Endothelial cell of umbilical vein (primary cell): ENCODE data around the gene KCNK10. TPM values are rescaled to one million over a fixed set of nuclear protein-coding genes. Genes with fewer than 3 reads are reported as not detected.

ENCODE experiments used
- BruUV-seq: library from RNA; stranded (reverse); fragments of 400-500 nt; replicated peaks from 2 replicates; lab custom pipeline; 2021; lab: Mats Ljungman, UMichigan
- CTCF ChIA-PET: fragments of 300-600, 350-600 bp; sonication (Branson Sonifier 250); formaldehyde crosslinking; loops from one replicate; lab custom pipeline; 2021; ENCODE audit warnings: antibody characterized with exemption, inconsistent platforms; lab: Charles Lee
- POLR2A ChIA-PET: fragments of 300-600, 350-600 bp; sonication (Branson Sonifier 250); formaldehyde crosslinking; loops from one replicate; lab custom pipeline; 2021; ENCODE audit warnings: antibody characterized with exemption, inconsistent platforms; lab: Charles Lee
- DNase-seq: peaks from one replicate; pipeline ENCODE4 v3.0.0-alpha.2; 2011; ENCODE audit warnings: low read depth, low spot score
- FAIRE-seq: peaks from 2 replicates; lab custom pipeline; 2011; peaks lifted over from hg19 to GRCh38; lab: Jason Lieb, UNC
- H2AFZ ChIP-seq: 2 replicates; pipeline ENCODE4 v1.6.0; 2012; ENCODE audit warnings: low read depth, low read length, control low read depth, inconsistent platforms
- H3K27ac ChIP-seq: 2 replicates; pipeline ENCODE4 v1.5.1; 2011; ENCODE audit warnings: low read depth, mild to moderate bottlenecking, control low read depth, low read length, moderate library complexity; ENCODE audit not compliant: insufficient read depth
- H3K27me3 ChIP-seq, 2 experiments: 2 replicates each; pipeline versions ENCODE4 v1.6.0 to v1.6.1; 2011; ENCODE audit warnings: low read length in 2 of 2, mixed read lengths in 1 of 2; ENCODE audit not compliant: control insufficient read depth in 2 of 2, insufficient read depth in 2 of 2
- H3K36me3 ChIP-seq, 2 experiments: 2 replicates in 1 of 2; 3 replicates in 1 of 2; pipeline ENCODE4 v1.5.1; 2011; ENCODE audit warnings: low read length in 2 of 2, mild to moderate bottlenecking in 1 of 2, moderate library complexity in 1 of 2; ENCODE audit not compliant: control insufficient read depth in 2 of 2, insufficient read depth in 2 of 2; ENCODE audit errors: extremely low read depth in 1 of 2
- H3K4me1 ChIP-seq: 3 replicates; pipeline ENCODE4 v1.5.1; 2011; ENCODE audit warnings: mild to moderate bottlenecking, low read length; ENCODE audit not compliant: control insufficient read depth, insufficient read depth; ENCODE audit errors: extremely low read depth
- H3K4me2 ChIP-seq: 2 replicates; pipeline ENCODE4 v1.6.1; 2011; ENCODE audit warnings: low read length, control low read depth, mixed read lengths; ENCODE audit not compliant: insufficient read depth
- H3K4me3 ChIP-seq, 3 experiments: fragments of 200-600 bp in 1 of 3; sonication (generic), shearing (Covaris generic) in 1 of 3; replicated peaks in 1 of 3; 2 replicates each; pipeline ENCODE4 v1.5.1; 2011 to 2016; ENCODE audit warnings: control low read depth in 3 of 3, low read length in 3 of 3, mild to moderate bottlenecking in 2 of 3, inconsistent platforms in 1 of 3, low read depth in 1 of 3, moderate library complexity in 1 of 3; ENCODE audit not compliant: insufficient read depth in 1 of 3
- H3K79me2 ChIP-seq: 2 replicates; pipeline ENCODE4 v1.6.0; 2012; ENCODE audit warnings: low read length, inconsistent platforms; ENCODE audit not compliant: control insufficient read depth, insufficient read depth
- H3K9ac ChIP-seq: replicated peaks from 2 replicates; pipeline ENCODE3; 2011; ENCODE audit warnings: low read length, control low read depth; ENCODE audit not compliant: insufficient read depth; ENCODE audit errors: extremely low read depth
- H3K9me1 ChIP-seq: replicated peaks from 3 replicates; pipeline ENCODE4 v1.6.0; 2011; ENCODE audit warnings: mild to moderate bottlenecking, low read length; ENCODE audit not compliant: control insufficient read depth, insufficient read depth; ENCODE audit errors: extremely low read depth
- H3K9me3 ChIP-seq: replicated peaks from 2 replicates; pipeline ENCODE4 v1.5.1; 2012; ENCODE audit warnings: low read length, inconsistent platforms; ENCODE audit not compliant: control insufficient read depth, insufficient read depth
- H4K20me1 ChIP-seq: replicated peaks from 2 replicates; pipeline ENCODE3; 2011; ENCODE audit warnings: mild to moderate bottlenecking, low read length; ENCODE audit not compliant: control insufficient read depth, insufficient read depth; ENCODE audit errors: extremely low read depth
- CTCF ChIP-seq, 2 donors: IDR thresholded peaks; 1 replicate in 1 of 2; 2 replicates in 1 of 2; pipeline ENCODE4 v1.5.1; 2011; ENCODE audit warnings: low read length in 2 of 2, mild to moderate bottlenecking in 2 of 2, moderate library complexity in 2 of 2, control low read depth in 1 of 2, inconsistent platforms in 1 of 2, low read depth in 1 of 2; ENCODE audit not compliant: insufficient read depth in 1 of 2; ENCODE audit errors: extremely low read depth in 1 of 2
- EZH2 ChIP-seq: IDR thresholded peaks from 2 replicates; pipeline ENCODE4 v1.6.1; 2012; ENCODE audit warnings: borderline replicate concordance, low read depth, mild to moderate bottlenecking, moderate library complexity, low read length, inconsistent platforms; ENCODE audit not compliant: severe bottlenecking
- FOS ChIP-seq: IDR thresholded peaks from 2 replicates; pipeline ENCODE4 v1.6.1; 2011; ENCODE audit warnings: mild to moderate bottlenecking, low read length, moderate library complexity, borderline replicate concordance; ENCODE audit not compliant: insufficient read depth
- GATA2 ChIP-seq: IDR thresholded peaks from 2 replicates; pipeline ENCODE4 v1.7.0; 2011; ENCODE audit warnings: low read depth, mild to moderate bottlenecking, moderate library complexity, mixed read lengths, low read length; ENCODE audit not compliant: insufficient read length, insufficient read depth
- JUN ChIP-seq: IDR thresholded peaks from 2 replicates; pipeline ENCODE4 v1.6.1; 2011; ENCODE audit warnings: borderline replicate concordance, low read depth; ENCODE audit not compliant: insufficient read length, insufficient read depth
- MAX ChIP-seq: IDR thresholded peaks from 2 replicates; pipeline ENCODE4 v1.6.1; 2011; ENCODE audit not compliant: insufficient read depth, insufficient read length
- MYC ChIP-seq: IDR thresholded peaks from one replicate; pipeline ENCODE4 v1.6.1; 2011; ENCODE audit warnings: mild to moderate bottlenecking, low read depth, low read length
- POLR2A ChIP-seq: IDR thresholded peaks from 2 replicates; pipeline ENCODE4 v1.6.1; 2012; ENCODE audit warnings: low read depth, mild to moderate bottlenecking, control low read depth, low read length
- POLR2AphosphoS5 ChIP-seq: IDR thresholded peaks from 2 replicates; pipeline ENCODE4 v1.6.1; 2012; ENCODE audit warnings: low read depth, mild to moderate bottlenecking, control low read depth, low read length, moderate library complexity; ENCODE audit not compliant: insufficient read depth
- dilution Hi-C: fragments of 300-500 bp; cut with MboI; formaldehyde crosslinking; loops from one replicate; pipeline ENCODE4 v1.15.0; 2019; ENCODE audit warnings: low sequenced_read_pairs; ENCODE audit not compliant: extremely low pct_ligation_motif_present
- intact Hi-C: fragments of 100-400 bp; cut with micrococcal nuclease; formaldehyde crosslinking; loops from one replicate; pipeline ENCODE4 v1.10.0; 2022
- polyA plus RNA-seq, 4 experiments: library from polyadenylated mRNA; depleted of rRNA in 3 of 4; stranded (reverse) in 3 of 4; unstranded in 1 of 4; fragments of >200 nt; gene quantifications; 2 replicates each; pipeline versions ENCODE4 v1.2.1 to v1.2.3, GENCODE V29; 2011 to 2012; ENCODE audit warnings: missing spikeins in 1 of 4
- total RNA-seq: library from RNA; stranded (reverse); gene quantifications from 2 replicates; pipeline ENCODE4 v1.2.3, GENCODE V29; 2021

KCNK10 gene
- total and polyA plus RNA-seq, 2 donors (not counting 3 experiments of a cell fraction or from before 2014, with no cell fraction given), result not detected

- Histone ChIP-seq H3K4me2 (no peak overlapping the region), H3K36me3 (no peaks in the 10 kb centered on the region), H3K4me3 (no peak overlapping the region), H3K27ac (no peak overlapping the region), H3K79me2 (no peaks in the 10 kb centered on the region), H4K20me1 (no peaks in the 10 kb centered on the region), H3K4me1 (no peaks in the 10 kb centered on the region), H3K9me3 (no peaks in the 10 kb centered on the region), H3K9me1 (no peaks in the 10 kb centered on the region), H3K27me3 (no peaks in the 10 kb centered on the region), H3K9ac (no peak overlapping the region), H2AFZ (no peak overlapping the region)
- dilution Hi-C loops (no loop called here), intact Hi-C loops (no loop called here)
- no peak for DNase-seq
- FAIRE-seq, result no peak
- POLR2A ChIA-PET, result no interaction called here
- BruUV-seq, result no TSS peak
- CTCF ChIA-PET, result no interaction called here
- TF ChIP-seq CTCF (IDR thresholded peaks at IDR 0.05; ENCODE audit: extremely low read depth in 1 of 2, insufficient read depth in 1 of 2, low read depth in 1 of 2, low read length in 2 of 2), result no peak
- TF ChIP-seq GATA2, result no peak
- no peak for TF ChIP-seq EZH2
- no peak for TF ChIP-seq MAX
- TF ChIP-seq POLR2AphosphoS5, result no peak
- TF ChIP-seq MYC, result no peak
- no peak for TF ChIP-seq FOS
- no peak for TF ChIP-seq JUN
- TF ChIP-seq POLR2A, result no peak
These were observed 118.8 kb downstream of the KCNK10 start for GRCh38 chr14:88204221-88204620.
